Right kidney (tissue), 9 donors: Measurements from ENCODE around the gene TADA2B.

Experiments used
- DNase-seq: peaks from one replicate; pipeline ENCODE4 v3.0.0-alpha.2; 2016
- long read RNA-seq, 8 donors: transcript quantifications; one replicate each; lab custom pipeline, GENCODE V29; 2026

Gene TADA2B
- long read RNA-seq, donor 1, full-length matches to known transcripts, result 7 of 53 reads
- long read RNA-seq, donor 1, partial matches to known transcripts, result 41 of 53 reads
- long read RNA-seq, donor 1, other reads (novel, unspliced or antisense), result 5 of 53 reads
- long read RNA-seq, donor 2, full-length matches to known transcripts, result 14 of 14 reads
- long read RNA-seq, donor 2, partial matches to known transcripts, result 0 of 14 reads
- long read RNA-seq, donor 2, other reads (novel, unspliced or antisense), result 0 of 14 reads
- long read RNA-seq, donor 3, full-length matches to known transcripts, result 11 of 11 reads
- long read RNA-seq, donor 3, partial matches to known transcripts, result 0 of 11 reads
- long read RNA-seq, donor 3, other reads (novel, unspliced or antisense), result 0 of 11 reads
- long read RNA-seq, donor 4, full-length matches to known transcripts, result 21 of 21 reads
- long read RNA-seq, donor 4, partial matches to known transcripts, result 0 of 21 reads
- long read RNA-seq, donor 4, other reads (novel, unspliced or antisense), result 0 of 21 reads
- long read RNA-seq, donor 5, full-length matches to known transcripts, result 17 of 17 reads
- long read RNA-seq, donor 5, partial matches to known transcripts, result 0 of 17 reads
- long read RNA-seq, donor 5, other reads (novel, unspliced or antisense), result 0 of 17 reads
- long read RNA-seq, donor 6, full-length matches to known transcripts, result 20 of 20 reads
- long read RNA-seq, donor 6, partial matches to known transcripts, result 0 of 20 reads
- long read RNA-seq, donor 6, other reads (novel, unspliced or antisense), result 0 of 20 reads
- long read RNA-seq, donor 7, full-length matches to known transcripts, result 39 of 39 reads
- long read RNA-seq, donor 7, partial matches to known transcripts, result 0 of 39 reads
- long read RNA-seq, donor 7, other reads (novel, unspliced or antisense), result 0 of 39 reads
- long read RNA-seq, donor 8, full-length matches to known transcripts, result 23 of 23 reads
- long read RNA-seq, donor 8, partial matches to known transcripts, result 0 of 23 reads
- long read RNA-seq, donor 8, other reads (novel, unspliced or antisense), result 0 of 23 reads

GRCh38 chr4:7043284-7044136 is at the start of gene TADA2B:
Gene TADA2B (plus strand): TSS chr4:7043372. CDS start chr4:7043580, 208 bp downstream.
- peak; percentile 84 for DNase-seq

GRCh38 chr4:6996481-6996880 is 46.7 kb upstream of the TADA2B start:
- DNase-seq, result no peak

- no peak for DNase-seq
Measured at GRCh38 chr4:6999172-7000086, 43.7 kb upstream of the TADA2B start.

- no peak for DNase-seq
Measured at GRCh38 chr4:7000421-7001176, 42.6 kb upstream of the TADA2B start.

- no peak for DNase-seq
Measured at GRCh38 chr4:7001271-7001670, 41.9 kb upstream of the TADA2B start.

- DNase-seq, result no peak
Measured at GRCh38 chr4:7002336-7002735, 40.8 kb upstream of the TADA2B start.

GRCh38 chr4:7003176-7003878 is 39.8 kb upstream of the TADA2B start:
- DNase-seq, result no peak

- DNase-seq, result no peak
Measured at GRCh38 chr4:7003879-7004240, 39.3 kb upstream of the TADA2B start.

- DNase-seq, result no peak
Measured at GRCh38 chr4:7004331-7004730, 38.8 kb upstream of the TADA2B start.

GRCh38 chr4:7005571-7005970 is 37.6 kb upstream of the TADA2B start:
- no peak for DNase-seq

GRCh38 chr4:7006411-7006810 is 36.8 kb upstream of the TADA2B start:
- no peak for DNase-seq

- DNase-seq, result no peak
Measured at GRCh38 chr4:7007142-7007907, 35.8 kb upstream of the TADA2B start.

- no peak for DNase-seq
Measured at GRCh38 chr4:7007944-7008343, 35.2 kb upstream of the TADA2B start.

- DNase-seq, result no peak
Measured at GRCh38 chr4:7009564-7009963, 33.6 kb upstream of the TADA2B start.

- peak; percentile 22 for DNase-seq
Measured at GRCh38 chr4:7013175-7013574, 30.0 kb upstream of the TADA2B start.

- DNase-seq, result no peak
Measured at GRCh38 chr4:7014815-7015214, 28.4 kb upstream of the TADA2B start.

GRCh38 chr4:7015383-7016035 is 27.7 kb upstream of the TADA2B start:
- DNase-seq, result no peak

- no peak for DNase-seq
Measured at GRCh38 chr4:7016086-7016485, 27.1 kb upstream of the TADA2B start.
